Measurements from ENCODE around the gene CLTC. TPM values are rescaled to one million over a fixed set of nuclear protein-coding genes. Genes with fewer than 3 reads are reported as not detected.

Gene CLTC
- total and polyA plus RNA-seq, 10 of the 15 experiments (the other 5 are each of a cell fraction or from before 2014, with no cell fraction given) = 77.5 to 188 (median 129) TPM

DNA sequence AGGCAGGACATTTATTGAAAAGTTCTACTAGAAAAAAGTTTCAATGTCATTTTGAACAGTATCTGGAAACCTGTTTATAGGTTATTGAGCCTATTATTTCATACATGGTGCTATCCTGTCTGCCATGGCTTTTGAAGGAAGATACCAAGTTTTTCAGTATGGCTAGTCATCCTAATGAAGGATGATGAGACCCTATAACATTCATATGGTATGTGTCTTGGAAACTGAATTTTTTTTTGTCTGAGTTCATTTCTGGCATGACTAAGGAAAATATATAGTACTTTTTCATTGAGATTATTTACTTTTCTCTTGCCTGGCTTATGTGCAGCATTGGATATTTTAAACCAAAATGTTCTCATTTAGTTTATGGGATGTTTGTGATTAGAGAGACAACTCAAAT is 30.2 kb downstream of the CLTC start:
- BruUV-seq (replicated peaks) = no TSS peak
- no peak for TF ChIP-seq SPI1 (IDR thresholded peaks at IDR 0.05; ENCODE audit: borderline replicate concordance, insufficient read depth, low read depth, low read length)
- TF ChIP-seq RCOR1 (conservative IDR thresholded peaks at IDR 0.05; ENCODE audit: low read depth, low read length) = no peak
- TF ChIP-seq NR2C2 (IDR thresholded peaks at IDR 0.05; ENCODE audit: borderline replicate concordance, control insufficient read depth, insufficient read length, low read depth) = no peak
- no peak for TF ChIP-seq JUNB (IDR thresholded peaks at IDR 0.05)
- no peak for TF ChIP-seq NFXL1 (IDR thresholded peaks at IDR 0.05; ENCODE audit: borderline replicate concordance)
- no peak for TF ChIP-seq TCF12 (IDR thresholded peaks at IDR 0.05; ENCODE audit: low read depth, low read length)
- TF ChIP-seq, protein P1, sequence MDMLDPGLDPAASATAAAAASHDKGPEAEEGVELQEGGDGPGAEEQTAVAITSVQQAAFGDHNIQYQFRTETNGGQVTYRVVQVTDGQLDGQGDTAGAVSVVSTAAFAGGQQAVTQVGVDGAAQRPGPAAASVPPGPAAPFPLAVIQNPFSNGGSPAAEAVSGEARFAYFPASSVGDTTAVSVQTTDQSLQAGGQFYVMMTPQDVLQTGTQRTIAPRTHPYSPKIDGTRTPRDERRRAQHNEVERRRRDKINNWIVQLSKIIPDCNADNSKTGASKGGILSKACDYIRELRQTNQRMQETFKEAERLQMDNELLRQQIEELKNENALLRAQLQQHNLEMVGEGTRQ (IDR thresholded peaks at IDR 0.05; ENCODE audit: borderline replicate concordance, low read depth, low read length) = no peak
- TF ChIP-seq SREBF2 (IDR thresholded peaks at IDR 0.05; ENCODE audit: low read length) = no peak
- TF ChIP-seq, protein P2, sequence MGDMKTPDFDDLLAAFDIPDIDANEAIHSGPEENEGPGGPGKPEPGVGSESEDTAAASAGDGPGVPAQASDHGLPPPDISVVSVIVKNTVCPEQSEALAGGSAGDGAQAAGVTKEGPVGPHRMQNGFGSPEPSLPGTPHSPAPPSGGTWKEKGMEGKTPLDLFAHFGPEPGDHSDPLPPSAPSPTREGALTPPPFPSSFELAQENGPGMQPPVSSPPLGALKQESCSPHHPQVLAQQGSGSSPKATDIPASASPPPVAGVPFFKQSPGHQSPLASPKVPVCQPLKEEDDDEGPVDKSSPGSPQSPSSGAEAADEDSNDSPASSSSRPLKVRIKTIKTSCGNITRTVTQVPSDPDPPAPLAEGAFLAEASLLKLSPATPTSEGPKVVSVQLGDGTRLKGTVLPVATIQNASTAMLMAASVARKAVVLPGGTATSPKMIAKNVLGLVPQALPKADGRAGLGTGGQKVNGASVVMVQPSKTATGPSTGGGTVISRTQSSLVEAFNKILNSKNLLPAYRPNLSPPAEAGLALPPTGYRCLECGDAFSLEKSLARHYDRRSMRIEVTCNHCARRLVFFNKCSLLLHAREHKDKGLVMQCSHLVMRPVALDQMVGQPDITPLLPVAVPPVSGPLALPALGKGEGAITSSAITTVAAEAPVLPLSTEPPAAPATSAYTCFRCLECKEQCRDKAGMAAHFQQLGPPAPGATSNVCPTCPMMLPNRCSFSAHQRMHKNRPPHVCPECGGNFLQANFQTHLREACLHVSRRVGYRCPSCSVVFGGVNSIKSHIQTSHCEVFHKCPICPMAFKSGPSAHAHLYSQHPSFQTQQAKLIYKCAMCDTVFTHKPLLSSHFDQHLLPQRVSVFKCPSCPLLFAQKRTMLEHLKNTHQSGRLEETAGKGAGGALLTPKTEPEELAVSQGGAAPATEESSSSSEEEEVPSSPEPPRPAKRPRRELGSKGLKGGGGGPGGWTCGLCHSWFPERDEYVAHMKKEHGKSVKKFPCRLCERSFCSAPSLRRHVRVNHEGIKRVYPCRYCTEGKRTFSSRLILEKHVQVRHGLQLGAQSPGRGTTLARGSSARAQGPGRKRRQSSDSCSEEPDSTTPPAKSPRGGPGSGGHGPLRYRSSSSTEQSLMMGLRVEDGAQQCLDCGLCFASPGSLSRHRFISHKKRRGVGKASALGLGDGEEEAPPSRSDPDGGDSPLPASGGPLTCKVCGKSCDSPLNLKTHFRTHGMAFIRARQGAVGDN (IDR thresholded peaks at IDR 0.05) = no peak
- ChIA-PET RAD21 (ENCODE audit: unreplicated experiment) (no interaction called here), POLR2A (interaction anchor here (1.7 kb wide), 1 partner anchor 31 kb away, joined by 3 read pairs; the partner anchor contains the start of gene CLTC), CTCF (no interaction called here), SMC1A (ENCODE audit: uncharacterized antibody, unreplicated experiment) (no interaction called here)
- Histone ChIP-seq H2AFZ (ENCODE audit: control insufficient read depth, low read depth, low read length) (no peak overlapping the region), H3K4me3 (no peak overlapping the region), H4K20me1 (ENCODE audit: control insufficient read depth, insufficient read depth) (no peaks in the 10 kb centered on the region), H3K9ac (ENCODE audit: control insufficient read depth, insufficient read depth, low read length) (no peak overlapping the region), H3K36me3 (ENCODE audit: control insufficient read depth in 2 of 2, insufficient read depth in 2 of 2, low read length in 1 of 2) (peaks cover 2 to 47% of the 10 kb centered on the region in 2 experiments), H3K4me2 (ENCODE audit: control insufficient read depth, insufficient read depth) (no peak overlapping the region), H3K27me3 (replicated peaks in 1 of 2; ENCODE audit: control insufficient read depth in 2 of 2, insufficient read depth in 2 of 2, low read length in 1 of 2) (no peaks in the 10 kb centered on the region), H3K79me2 (ENCODE audit: control insufficient read depth, insufficient read depth, low read length) (peaks cover 16% of the 10 kb centered on the region), H3K27ac (ENCODE audit: control insufficient read depth, insufficient read depth) (no peak overlapping the region), H3K9me3 (replicated peaks; ENCODE audit: control insufficient read depth, insufficient read depth, low read length) (no peaks in the 10 kb centered on the region; the same call in 2 of the 3 replicates), H3K4me1 (ENCODE audit: control insufficient read depth, insufficient read depth, low read length) (no peaks in the 10 kb centered on the region)
- no peak for FAIRE-seq
- DNase-seq (ENCODE audit: low read depth, low spot score) = no peak
- in situ Hi-C loops (cut with MboI) (no loop called here), intact Hi-C loops (cut with micrococcal nuclease; ENCODE audit: unreplicated experiment) (no loop called here)
- no peak for ATAC-seq
